Body of pancreas (tissue), 4 donors: Measurements from ENCODE around the gene NRXN2.
"Not testable (repeated sequence)": the region's sequence is repeated elsewhere in the genome, so short reads cannot be mapped to it uniquely, and the experiment has no call there.

Experiments
- POLR2A ChIP-seq, 3 donors: fragments of 450-650 bp; IDR thresholded peaks; one replicate each; pipeline ENCODE4 v1.6.1; 2016; ENCODE audit warnings: antibody characterized with exemption in 3 of 3, mild to moderate bottlenecking in 2 of 3
- TF ChIP-seq, protein P1 (sequence below), 7 experiments: fragments of 450-650 bp in 4 of 7; fragments of 200-600 bp in 3 of 7; sonication (generic) in 3 of 7; IDR thresholded peaks; one replicate each; pipeline ENCODE4 v1.5.1; 2016 to 2019; ENCODE audit warnings: antibody characterized with exemption in 7 of 7

DNA sequence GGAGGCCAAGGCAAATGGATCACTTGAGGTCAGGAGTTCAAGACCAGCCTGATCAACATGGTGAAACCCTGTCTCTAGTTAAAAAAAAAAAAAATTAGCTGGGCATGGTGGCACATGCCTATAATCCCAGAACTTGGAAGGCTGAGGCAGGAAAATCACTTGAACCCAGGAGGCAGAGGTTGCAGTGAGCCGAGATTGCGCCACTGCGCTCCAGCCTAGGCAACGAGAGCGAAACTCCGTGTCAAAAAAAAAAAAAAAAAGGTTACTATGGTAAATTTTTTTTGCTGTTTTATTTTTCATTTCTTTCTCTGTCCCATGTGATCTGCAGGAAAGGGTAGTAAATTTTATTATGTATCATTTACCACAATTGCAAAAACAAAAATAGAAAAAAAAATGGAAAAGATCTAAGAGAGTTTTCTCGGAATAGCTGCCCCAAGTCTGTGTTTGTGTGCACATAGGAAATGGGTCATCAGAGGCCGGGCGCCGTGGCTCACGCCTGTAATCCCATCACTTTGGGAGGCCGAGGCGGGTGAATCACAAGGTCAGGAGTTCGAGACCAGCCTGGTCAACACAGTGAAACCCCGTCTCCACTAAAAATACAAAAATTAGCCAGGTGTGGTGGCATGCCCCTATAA lies 58.6 kb downstream of the NRXN2 start:
- TF ChIP-seq, protein P1, sequence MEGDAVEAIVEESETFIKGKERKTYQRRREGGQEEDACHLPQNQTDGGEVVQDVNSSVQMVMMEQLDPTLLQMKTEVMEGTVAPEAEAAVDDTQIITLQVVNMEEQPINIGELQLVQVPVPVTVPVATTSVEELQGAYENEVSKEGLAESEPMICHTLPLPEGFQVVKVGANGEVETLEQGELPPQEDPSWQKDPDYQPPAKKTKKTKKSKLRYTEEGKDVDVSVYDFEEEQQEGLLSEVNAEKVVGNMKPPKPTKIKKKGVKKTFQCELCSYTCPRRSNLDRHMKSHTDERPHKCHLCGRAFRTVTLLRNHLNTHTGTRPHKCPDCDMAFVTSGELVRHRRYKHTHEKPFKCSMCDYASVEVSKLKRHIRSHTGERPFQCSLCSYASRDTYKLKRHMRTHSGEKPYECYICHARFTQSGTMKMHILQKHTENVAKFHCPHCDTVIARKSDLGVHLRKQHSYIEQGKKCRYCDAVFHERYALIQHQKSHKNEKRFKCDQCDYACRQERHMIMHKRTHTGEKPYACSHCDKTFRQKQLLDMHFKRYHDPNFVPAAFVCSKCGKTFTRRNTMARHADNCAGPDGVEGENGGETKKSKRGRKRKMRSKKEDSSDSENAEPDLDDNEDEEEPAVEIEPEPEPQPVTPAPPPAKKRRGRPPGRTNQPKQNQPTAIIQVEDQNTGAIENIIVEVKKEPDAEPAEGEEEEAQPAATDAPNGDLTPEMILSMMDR (IDR thresholded peaks at IDR 0.05), result not testable (repeated sequence)
- not testable (repeated sequence) for TF ChIP-seq POLR2A (IDR thresholded peaks at IDR 0.05)
